ENCODE measurements around the gene PLBD1. TPM values are rescaled to one million over a fixed set of nuclear protein-coding genes. Genes with fewer than 3 reads are reported as not detected.

PLBD1 gene
- total RNA-seq, 4 donors from 2014 or later: 4.1 to 18.7 (median 6.6) TPM

DNA sequence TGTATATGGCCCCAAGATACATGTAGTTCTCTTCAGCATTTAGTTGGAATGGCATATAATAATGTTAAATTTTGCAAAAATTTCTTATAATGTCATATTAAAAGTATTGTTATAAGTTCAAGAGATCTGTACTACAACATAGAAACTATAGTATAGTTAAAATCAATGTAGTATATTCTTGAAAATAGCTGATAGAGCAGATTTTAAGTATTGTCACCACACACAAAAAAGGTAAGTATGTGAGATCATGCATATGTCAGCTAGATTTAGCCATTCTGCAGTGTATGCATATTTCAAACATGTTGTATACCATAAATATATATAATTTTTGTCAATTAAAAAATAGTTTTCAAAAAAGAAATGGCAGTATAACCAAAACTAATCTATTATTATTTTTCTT, 86.5 kb downstream of the PLBD1 start:
- Histone ChIP-seq H3K36me3 (peaks cover 53 to 99% (median 72%) of the 10 kb centered on the region in 4 donors), H3K9me3 (peaks cover 0 to 4% (median 0%) of the 10 kb centered on the region in 4 donors), H3K27me3 (no peaks in the 10 kb centered on the region), H3K4me3 (no peak overlapping the region), H3K27ac (replicated peaks in 1 of 4) (no peak overlapping the region), H3K4me1 (no peaks in the 10 kb centered on the region)
- TF ChIP-seq POLR2A (IDR thresholded peaks at IDR 0.05; ENCODE audit: low read depth) (no peak), POLR2AphosphoS5 (IDR thresholded peaks at IDR 0.05) (no peak), EP300 (IDR thresholded peaks at IDR 0.05) (no peak)
- TF ChIP-seq, protein P1, sequence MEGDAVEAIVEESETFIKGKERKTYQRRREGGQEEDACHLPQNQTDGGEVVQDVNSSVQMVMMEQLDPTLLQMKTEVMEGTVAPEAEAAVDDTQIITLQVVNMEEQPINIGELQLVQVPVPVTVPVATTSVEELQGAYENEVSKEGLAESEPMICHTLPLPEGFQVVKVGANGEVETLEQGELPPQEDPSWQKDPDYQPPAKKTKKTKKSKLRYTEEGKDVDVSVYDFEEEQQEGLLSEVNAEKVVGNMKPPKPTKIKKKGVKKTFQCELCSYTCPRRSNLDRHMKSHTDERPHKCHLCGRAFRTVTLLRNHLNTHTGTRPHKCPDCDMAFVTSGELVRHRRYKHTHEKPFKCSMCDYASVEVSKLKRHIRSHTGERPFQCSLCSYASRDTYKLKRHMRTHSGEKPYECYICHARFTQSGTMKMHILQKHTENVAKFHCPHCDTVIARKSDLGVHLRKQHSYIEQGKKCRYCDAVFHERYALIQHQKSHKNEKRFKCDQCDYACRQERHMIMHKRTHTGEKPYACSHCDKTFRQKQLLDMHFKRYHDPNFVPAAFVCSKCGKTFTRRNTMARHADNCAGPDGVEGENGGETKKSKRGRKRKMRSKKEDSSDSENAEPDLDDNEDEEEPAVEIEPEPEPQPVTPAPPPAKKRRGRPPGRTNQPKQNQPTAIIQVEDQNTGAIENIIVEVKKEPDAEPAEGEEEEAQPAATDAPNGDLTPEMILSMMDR (IDR thresholded peaks at IDR 0.05): no peak
- intact Hi-C loops (cut with DNase I): no loop called here
- DNase-seq (ENCODE audit: extremely low spot score): no peak

DNA sequence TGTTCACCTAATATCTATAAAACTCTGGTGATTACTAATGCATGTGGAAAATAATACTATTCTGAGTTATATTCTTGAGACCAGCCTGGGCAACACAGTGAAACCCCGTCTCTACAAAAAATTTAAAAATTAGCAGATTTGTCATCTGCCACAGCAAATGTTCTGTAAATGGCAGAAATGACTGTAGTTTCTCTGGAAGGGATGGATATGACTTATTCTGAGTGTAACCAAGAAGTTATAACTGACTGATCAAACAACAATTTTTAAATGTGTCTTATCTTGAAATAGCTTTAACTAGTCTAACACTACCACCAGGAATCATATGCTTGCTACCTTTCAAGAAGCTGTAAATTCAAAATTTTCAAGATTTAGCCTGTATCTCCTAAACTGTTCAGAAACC, 88.7 kb downstream of the PLBD1 start:
- WGBS: 96% methylated on average over 1 of the region's 1 CpG
- peaks cover 50 to 95% (median 71%) of the 10 kb centered on the region in 4 donors for H3K36me3 ChIP-seq
- no peak for TF ChIP-seq EP300 (IDR thresholded peaks at IDR 0.05)
- TF ChIP-seq POLR2A (IDR thresholded peaks at IDR 0.05; ENCODE audit: low read depth): no peak
- TF ChIP-seq, protein P1 (IDR thresholded peaks at IDR 0.05): no peak
- TF ChIP-seq POLR2AphosphoS5 (IDR thresholded peaks at IDR 0.05): no peak

DNA sequence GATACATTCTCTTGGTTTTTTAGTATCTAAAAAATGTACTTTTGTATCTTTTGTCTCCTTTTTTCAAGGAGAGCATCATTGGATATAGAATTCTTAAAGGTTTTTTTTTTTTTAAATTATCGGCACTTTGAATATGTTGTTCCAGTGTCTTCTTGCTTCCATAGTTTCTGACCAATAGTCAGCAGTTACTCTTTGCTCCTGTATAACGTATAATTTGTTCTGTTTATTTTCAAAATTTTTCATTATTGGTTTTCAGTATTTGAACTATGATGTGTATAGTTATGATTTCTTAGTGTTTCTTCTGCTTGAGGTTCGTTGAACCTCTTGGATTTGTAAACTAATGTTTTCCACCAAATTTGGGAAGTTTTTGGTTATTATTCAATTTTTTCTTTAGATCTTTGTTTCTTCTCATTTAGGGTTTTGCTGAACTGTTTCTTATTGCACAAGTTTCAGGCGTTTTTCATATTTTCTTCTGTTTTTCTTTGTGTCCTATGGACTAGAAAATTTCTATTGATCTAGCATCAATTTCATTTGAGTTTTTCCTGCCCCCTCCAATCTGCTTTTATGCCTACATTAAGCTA, 93.9 kb downstream of the PLBD1 start:
- intact Hi-C loops (cut with DNase I): no loop called here
- WGBS: 89% methylated on average over 4 of the region's 4 CpGs
- TF ChIP-seq POLR2AphosphoS5 (IDR thresholded peaks at IDR 0.05) (no peak), POLR2A (IDR thresholded peaks at IDR 0.05; ENCODE audit: low read depth) (no peak), EP300 (IDR thresholded peaks at IDR 0.05) (no peak)
- TF ChIP-seq, protein P1 (IDR thresholded peaks at IDR 0.05): no peak
- DNase-seq (ENCODE audit: extremely low spot score): no peak
- Histone ChIP-seq H3K4me3 (no peak overlapping the region), H3K27ac (replicated peaks in 1 of 4) (no peak overlapping the region), H3K4me1 (no peaks in the 10 kb centered on the region), H3K27me3 (no peaks in the 10 kb centered on the region), H3K9me3 (peaks cover 5 to 48% (median 39%) of the 10 kb centered on the region in 4 donors), H3K36me3 (peaks cover 36 to 86% (median 45%) of the 10 kb centered on the region in 4 donors)

More for the DNA sequence above, 88.7 kb downstream of the PLBD1 start:
- intact Hi-C loops (cut with DNase I): no loop called here
- Histone ChIP-seq H3K4me3 (no peak overlapping the region), H3K9me3 (peaks cover 5 to 22% (median 17%) of the 10 kb centered on the region in 4 donors), H3K27me3 (no peaks in the 10 kb centered on the region), H3K4me1 (no peaks in the 10 kb centered on the region), H3K27ac (replicated peaks in 1 of 4) (no peak overlapping the region)
- DNase-seq (ENCODE audit: extremely low spot score): no peak

DNA sequence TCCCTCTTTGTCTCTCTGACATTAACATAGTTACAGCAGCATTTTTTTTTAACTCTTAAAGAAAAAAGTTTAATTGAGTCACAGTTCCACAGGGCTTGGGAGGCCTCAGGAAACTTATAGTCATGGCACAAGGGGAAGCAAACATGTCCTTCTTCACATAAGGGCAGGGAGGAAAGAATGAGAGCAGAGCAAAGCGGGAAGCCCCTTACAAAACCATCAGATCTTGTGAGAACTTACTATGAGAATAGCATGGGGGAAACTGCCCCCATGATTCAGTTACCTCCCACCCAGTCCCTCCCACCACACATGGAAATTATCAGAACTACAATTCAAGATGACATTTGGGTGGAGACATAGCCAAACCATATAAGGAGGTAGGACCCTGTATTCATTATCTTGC, 96.2 kb downstream of the PLBD1 start:
- peaks cover 5 to 48% (median 39%) of the 10 kb centered on the region in 4 donors for H3K9me3 ChIP-seq
- H3K27me3 ChIP-seq: no peaks in the 10 kb centered on the region
- H3K27ac ChIP-seq (replicated peaks in 1 of 4): no peak overlapping the region
- no peak overlapping the region for H3K4me3 ChIP-seq
- WGBS: 100% methylated on average over 1 of the region's 1 CpG
- TF ChIP-seq POLR2A (IDR thresholded peaks at IDR 0.05; ENCODE audit: low read depth): no peak
- no peak for TF ChIP-seq EP300 (IDR thresholded peaks at IDR 0.05)
- no peak for TF ChIP-seq POLR2AphosphoS5 (IDR thresholded peaks at IDR 0.05)
- no peak for DNase-seq (ENCODE audit: extremely low spot score)
- H3K4me1 ChIP-seq: peaks cover 0 to 7% (median 3%) of the 10 kb centered on the region in 4 donors
- intact Hi-C loops (cut with DNase I): no loop called here
- H3K36me3 ChIP-seq: peaks cover 34 to 73% (median 47%) of the 10 kb centered on the region in 4 donors

DNA sequence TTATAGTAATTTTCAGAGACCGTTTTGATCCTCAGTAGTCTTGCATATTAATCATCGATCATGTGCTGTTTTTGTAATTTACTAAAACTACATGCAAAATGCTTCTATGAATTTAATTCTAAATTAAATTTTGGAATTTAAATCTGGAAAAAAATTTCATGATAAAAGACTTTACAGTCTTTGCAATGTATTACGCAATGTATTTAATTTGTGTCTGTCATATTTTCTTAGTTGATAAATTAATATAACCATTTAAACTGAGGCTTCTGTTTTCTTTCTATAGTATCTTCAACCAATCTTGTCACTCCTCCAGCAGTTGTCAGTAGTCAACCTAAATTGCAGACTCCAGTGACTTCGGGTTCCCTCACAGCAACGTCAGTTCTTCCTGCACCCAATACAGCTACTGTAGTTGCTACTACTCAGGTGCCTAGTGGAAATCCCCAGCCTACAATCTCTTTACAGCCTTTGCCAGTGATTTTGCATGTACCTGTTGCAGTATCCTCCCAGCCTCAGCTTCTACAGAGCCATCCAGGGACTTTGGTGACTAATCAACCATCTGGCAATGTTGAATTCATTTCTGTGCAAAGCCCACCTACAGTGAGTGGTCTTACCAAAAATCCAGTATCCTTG, 107.4 kb downstream of the PLBD1 start:
- Histone ChIP-seq H3K27me3 (no peaks in the 10 kb centered on the region), H3K36me3 (peaks cover 17 to 61% (median 37%) of the 10 kb centered on the region in 4 donors), H3K4me3 (no peak overlapping the region), H3K4me1 (peaks cover 0 to 4% (median 0%) of the 10 kb centered on the region in 4 donors), H3K9me3 (no peaks in the 10 kb centered on the region), H3K27ac (replicated peaks in 1 of 4) (no peak overlapping the region)
- DNase-seq (ENCODE audit: extremely low spot score): no peak
- no peak for TF ChIP-seq POLR2AphosphoS5 (IDR thresholded peaks at IDR 0.05)
- no peak for TF ChIP-seq POLR2A (IDR thresholded peaks at IDR 0.05; ENCODE audit: low read depth)
- TF ChIP-seq EP300 (IDR thresholded peaks at IDR 0.05): no peak
- TF ChIP-seq, protein P1 (IDR thresholded peaks at IDR 0.05): no peak
- intact Hi-C loops (cut with DNase I): no loop called here
- 94% methylated on average over 5 of the region's 5 CpGs for WGBS
